Vagina (tissue), 2 donors: ENCODE results near the gene FAM53A. TPM values are rescaled to one million over a fixed set of nuclear protein-coding genes. Genes with fewer than 3 reads are reported as not detected.

ENCODE experiments used
- DNase-seq, 2 donors: peaks; one replicate each; pipeline ENCODE4 v3.0.0-alpha.2; 2017; ENCODE audit errors: extremely low spot score in 2 of 2
- H3K27ac ChIP-seq: fragments of 200-600 bp; sonication (generic); one replicate; pipeline ENCODE4 v1.5.1; 2019
- H3K27me3 ChIP-seq: fragments of 200-600 bp; sonication (generic); one replicate; pipeline ENCODE4 v1.5.1; 2019
- H3K36me3 ChIP-seq, 2 donors: fragments of 200-600 bp; sonication (generic); one replicate each; pipeline ENCODE4 v1.5.1; 2017 to 2019
- H3K4me1 ChIP-seq: fragments of 200-600 bp; sonication (generic); one replicate; pipeline ENCODE4 v1.5.1; 2019
- H3K4me3 ChIP-seq, 2 donors: fragments of 200-600 bp; sonication (generic); 1 replicate in 1 of 2; 2 replicates in 1 of 2; pipeline ENCODE4 v1.5.1; 2016 to 2019
- H3K9me3 ChIP-seq: fragments of 200-600 bp; sonication (generic); one replicate; pipeline ENCODE4 v1.5.1; 2019
- POLR2A ChIP-seq, 2 donors: fragments of 450-650 bp; IDR thresholded peaks; one replicate each; pipeline ENCODE4 v1.6.1; 2017; ENCODE audit warnings: antibody characterized with exemption in 2 of 2, mild to moderate bottlenecking in 2 of 2, moderate library complexity in 2 of 2
- POLR2AphosphoS5 ChIP-seq, 2 donors: sonication (generic); formaldehyde crosslinking; IDR thresholded peaks; one replicate each; pipeline ENCODE4 v1.9.0; 2017; ENCODE audit warnings: antibody characterized with exemption in 2 of 2, mild to moderate bottlenecking in 2 of 2, low read depth in 1 of 2; ENCODE audit not compliant: insufficient read depth in 1 of 2
- intact Hi-C: fragments of 100-400 bp; cut with DNase I; formaldehyde crosslinking; loops from one replicate; pipeline ENCODE4 v1.15.1; 2023
- total RNA-seq: library from RNA; depleted of rRNA; stranded (reverse); fragments of >200 nt; gene quantifications from one replicate; pipeline ENCODE4 v1.2.3, GENCODE V29; 2016
- TF ChIP-seq, protein P1 (sequence below), 3 experiments: fragments of 450-650 bp in 2 of 3; fragments of 200-600 bp in 1 of 3; sonication (generic) in 1 of 3; IDR thresholded peaks; one replicate each; pipeline ENCODE4 v1.5.1; 2017 to 2019; ENCODE audit warnings: antibody characterized with exemption in 3 of 3, mild to moderate bottlenecking in 2 of 3, moderate library complexity in 2 of 3

Gene FAM53A
- total RNA-seq, 1 donor from 2014 or later: 13.8 TPM

DNA sequence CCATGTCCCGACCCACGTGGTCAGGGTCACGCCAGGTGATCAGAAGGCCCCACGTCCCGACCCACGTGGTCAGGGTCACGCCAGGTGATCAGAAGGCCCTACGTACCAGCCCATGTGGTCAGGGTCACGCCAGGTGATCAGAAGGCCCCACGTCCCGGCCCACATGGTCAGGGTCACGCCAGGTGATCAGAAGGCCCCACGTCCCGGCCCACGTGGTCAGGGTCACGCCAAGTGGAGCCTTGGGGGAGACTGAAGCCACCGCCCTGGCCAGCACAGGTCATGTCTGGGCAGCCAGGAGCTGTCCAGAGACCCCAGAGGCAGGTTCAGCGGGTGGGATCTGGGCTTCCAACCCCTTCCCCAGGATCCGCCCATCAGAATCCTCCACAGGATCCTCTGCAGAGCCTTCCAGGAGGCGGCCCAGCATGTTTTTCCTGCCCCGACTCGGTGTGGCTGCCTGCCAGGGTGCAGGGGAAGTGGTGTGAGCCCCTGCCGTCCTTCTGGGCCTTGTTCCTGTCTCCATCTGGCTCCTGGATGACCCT lies 58.4 kb downstream of the FAM53A start:
- TF ChIP-seq POLR2A (IDR thresholded peaks at IDR 0.05) (no peak), POLR2AphosphoS5 (IDR thresholded peaks at IDR 0.05; ENCODE audit: insufficient read depth in 1 of 2, low read depth in 1 of 2) (no peak)
- TF ChIP-seq, protein P1, sequence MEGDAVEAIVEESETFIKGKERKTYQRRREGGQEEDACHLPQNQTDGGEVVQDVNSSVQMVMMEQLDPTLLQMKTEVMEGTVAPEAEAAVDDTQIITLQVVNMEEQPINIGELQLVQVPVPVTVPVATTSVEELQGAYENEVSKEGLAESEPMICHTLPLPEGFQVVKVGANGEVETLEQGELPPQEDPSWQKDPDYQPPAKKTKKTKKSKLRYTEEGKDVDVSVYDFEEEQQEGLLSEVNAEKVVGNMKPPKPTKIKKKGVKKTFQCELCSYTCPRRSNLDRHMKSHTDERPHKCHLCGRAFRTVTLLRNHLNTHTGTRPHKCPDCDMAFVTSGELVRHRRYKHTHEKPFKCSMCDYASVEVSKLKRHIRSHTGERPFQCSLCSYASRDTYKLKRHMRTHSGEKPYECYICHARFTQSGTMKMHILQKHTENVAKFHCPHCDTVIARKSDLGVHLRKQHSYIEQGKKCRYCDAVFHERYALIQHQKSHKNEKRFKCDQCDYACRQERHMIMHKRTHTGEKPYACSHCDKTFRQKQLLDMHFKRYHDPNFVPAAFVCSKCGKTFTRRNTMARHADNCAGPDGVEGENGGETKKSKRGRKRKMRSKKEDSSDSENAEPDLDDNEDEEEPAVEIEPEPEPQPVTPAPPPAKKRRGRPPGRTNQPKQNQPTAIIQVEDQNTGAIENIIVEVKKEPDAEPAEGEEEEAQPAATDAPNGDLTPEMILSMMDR (IDR thresholded peaks at IDR 0.05): no peak
- Histone ChIP-seq H3K27ac (no peak overlapping the region), H3K9me3 (no peaks in the 10 kb centered on the region), H3K4me1 (no peaks in the 10 kb centered on the region), H3K27me3 (no peaks in the 10 kb centered on the region), H3K36me3 (no peaks in the 10 kb centered on the region), H3K4me3 (no peak overlapping the region)
- intact Hi-C loops: no loop called here
- no peak for DNase-seq

DNA sequence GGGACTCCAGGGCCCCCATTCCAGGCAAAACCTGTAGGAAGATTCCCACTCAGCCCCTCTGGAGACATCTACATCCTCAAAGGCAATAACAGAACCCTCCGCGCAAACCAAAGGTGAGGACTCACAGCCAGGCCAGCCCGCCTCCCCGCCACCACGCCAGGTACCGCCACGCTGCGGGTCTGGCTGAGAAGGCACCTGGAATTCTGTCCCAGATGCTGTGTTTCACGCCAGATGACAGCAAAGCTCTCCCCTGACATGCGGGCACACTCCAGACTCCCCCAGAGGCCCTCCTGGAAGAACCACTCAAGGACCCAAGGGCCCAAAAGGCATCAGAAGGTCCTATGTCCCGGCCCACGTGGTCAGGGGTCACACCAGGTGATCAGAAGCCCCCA lies 59.6 kb downstream of the FAM53A start:
- no peak overlapping the region for H3K27ac ChIP-seq
- intact Hi-C loops: no loop called here
- DNase-seq: no peak

DNA sequence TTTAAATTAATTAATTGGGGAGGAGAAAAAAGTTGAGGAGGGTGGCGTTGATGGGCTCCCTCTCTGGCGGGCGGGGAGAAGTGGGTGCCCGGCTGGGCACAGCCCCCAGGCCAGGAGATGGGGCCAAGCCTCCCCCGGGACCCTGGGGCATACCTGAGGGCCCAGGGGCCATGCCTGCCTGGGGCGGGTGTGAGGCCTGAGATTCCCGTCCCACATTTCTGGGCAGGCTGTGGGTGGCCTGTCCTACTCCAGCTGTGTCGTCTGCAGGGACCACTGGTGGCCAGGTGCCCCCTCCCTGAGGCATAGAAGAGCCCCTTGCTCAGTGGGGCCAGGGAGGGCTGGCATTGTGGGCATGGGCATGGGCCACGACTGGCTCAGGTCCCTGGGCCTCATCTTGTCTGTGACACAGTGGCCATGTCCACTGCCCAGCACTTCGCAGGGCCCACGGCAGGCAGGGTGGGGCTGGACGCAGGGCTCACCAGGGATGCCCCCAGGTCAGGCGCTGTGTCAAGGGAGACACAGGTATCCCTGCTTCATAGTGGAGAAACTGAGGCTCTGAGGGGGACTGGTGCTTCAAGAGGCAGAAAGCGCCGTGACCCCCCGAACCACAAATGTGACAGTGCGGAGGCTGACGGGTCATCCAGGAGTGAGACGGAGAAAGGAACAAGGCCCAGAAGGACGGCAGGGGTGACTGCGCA lies 60.1 kb downstream of the FAM53A start:
- Histone ChIP-seq H3K27me3 (no peaks in the 10 kb centered on the region), H3K9me3 (no peaks in the 10 kb centered on the region), H3K36me3 (no peaks in the 10 kb centered on the region), H3K4me1 (no peaks in the 10 kb centered on the region), H3K27ac (no peak overlapping the region), H3K4me3 (no peak overlapping the region)
- no peak for DNase-seq
- no peak for TF ChIP-seq POLR2A (IDR thresholded peaks at IDR 0.05)
- TF ChIP-seq, protein P1 (IDR thresholded peaks at IDR 0.05): no peak
- no peak for TF ChIP-seq POLR2AphosphoS5 (IDR thresholded peaks at IDR 0.05; ENCODE audit: insufficient read depth in 1 of 2, low read depth in 1 of 2)
- intact Hi-C loops: no loop called here

More for the DNA sequence above, 59.6 kb downstream of the FAM53A start:
- TF ChIP-seq, protein P1 (IDR thresholded peaks at IDR 0.05): no peak
- no peak for TF ChIP-seq POLR2A (IDR thresholded peaks at IDR 0.05)
- TF ChIP-seq POLR2AphosphoS5 (IDR thresholded peaks at IDR 0.05; ENCODE audit: insufficient read depth in 1 of 2, low read depth in 1 of 2): no peak
- Histone ChIP-seq H3K9me3 (no peaks in the 10 kb centered on the region), H3K4me1 (no peaks in the 10 kb centered on the region), H3K4me3 (no peak overlapping the region), H3K36me3 (no peaks in the 10 kb centered on the region), H3K27me3 (no peaks in the 10 kb centered on the region)

DNA sequence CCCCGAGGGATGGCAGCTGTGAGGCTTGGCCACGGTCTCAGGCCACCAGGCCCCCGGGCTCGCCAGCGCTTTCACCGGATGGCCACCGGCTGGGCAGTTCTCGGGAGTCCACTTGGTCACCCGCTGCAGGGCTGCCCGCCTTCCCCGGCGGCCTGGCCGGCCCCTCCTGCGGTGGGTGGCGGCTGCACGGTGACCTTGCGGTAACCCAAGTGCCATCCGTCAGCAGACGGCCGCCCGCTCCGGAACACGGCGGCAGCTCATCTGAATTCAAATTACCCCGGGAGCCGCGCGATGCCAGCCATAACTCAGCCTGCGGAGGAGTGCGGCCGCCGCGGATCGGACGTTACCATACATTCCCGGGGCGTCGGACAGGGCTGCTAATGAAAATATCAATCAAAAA lies 60.7 kb downstream of the FAM53A start:
- no peaks in the 10 kb centered on the region for H3K36me3 ChIP-seq
- H3K27me3 ChIP-seq: no peaks in the 10 kb centered on the region
- H3K27ac ChIP-seq: no peak overlapping the region
- H3K4me1 ChIP-seq: no peaks in the 10 kb centered on the region
- no peak for DNase-seq
- H3K4me3 ChIP-seq: no peak overlapping the region
- TF ChIP-seq, protein P1 (IDR thresholded peaks at IDR 0.05): no peak
- no peak for TF ChIP-seq POLR2AphosphoS5 (IDR thresholded peaks at IDR 0.05; ENCODE audit: insufficient read depth in 1 of 2, low read depth in 1 of 2)
- no peak for TF ChIP-seq POLR2A (IDR thresholded peaks at IDR 0.05)
- no peaks in the 10 kb centered on the region for H3K9me3 ChIP-seq
- intact Hi-C loops: no loop called here

DNA sequence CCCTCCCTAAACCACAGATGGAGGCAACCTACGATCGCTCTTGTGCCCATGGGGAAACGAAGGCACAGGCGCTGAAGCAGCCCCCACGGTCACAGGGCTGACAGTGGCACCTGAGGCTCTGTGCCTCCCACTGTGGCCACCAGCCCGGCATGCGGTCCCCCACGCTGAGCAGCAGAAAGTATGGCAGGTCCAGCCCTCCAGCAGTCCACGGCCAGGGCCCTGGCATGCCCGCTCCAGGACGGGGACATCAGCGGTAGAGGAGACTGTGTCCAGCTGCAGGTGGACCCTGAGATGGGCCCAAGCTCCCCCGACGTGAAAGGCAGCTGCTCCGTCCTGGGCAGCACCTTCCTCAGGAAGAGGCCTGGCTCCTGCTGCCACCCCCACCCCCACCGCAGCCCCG lies 61.2 kb downstream of the FAM53A start:
- no peaks in the 10 kb centered on the region for H3K9me3 ChIP-seq
- H3K4me1 ChIP-seq: no peaks in the 10 kb centered on the region
- TF ChIP-seq POLR2AphosphoS5 (IDR thresholded peaks at IDR 0.05; ENCODE audit: insufficient read depth in 1 of 2, low read depth in 1 of 2) (no peak), POLR2A (IDR thresholded peaks at IDR 0.05) (no peak)
- TF ChIP-seq, protein P1 (IDR thresholded peaks at IDR 0.05): no peak
- no peak for DNase-seq
- H3K36me3 ChIP-seq: no peaks in the 10 kb centered on the region
- no peak overlapping the region for H3K4me3 ChIP-seq
- H3K27ac ChIP-seq: no peak overlapping the region
- intact Hi-C loops: no loop called here
- no peaks in the 10 kb centered on the region for H3K27me3 ChIP-seq
